ENCODE data around the gene CCDC175. TPM values are rescaled to one million over a fixed set of nuclear protein-coding genes. Genes with fewer than 3 reads are reported as not detected.

The CCDC175 gene
- total RNA-seq, 1 experiment from 2014 or later = not detected

DNA sequence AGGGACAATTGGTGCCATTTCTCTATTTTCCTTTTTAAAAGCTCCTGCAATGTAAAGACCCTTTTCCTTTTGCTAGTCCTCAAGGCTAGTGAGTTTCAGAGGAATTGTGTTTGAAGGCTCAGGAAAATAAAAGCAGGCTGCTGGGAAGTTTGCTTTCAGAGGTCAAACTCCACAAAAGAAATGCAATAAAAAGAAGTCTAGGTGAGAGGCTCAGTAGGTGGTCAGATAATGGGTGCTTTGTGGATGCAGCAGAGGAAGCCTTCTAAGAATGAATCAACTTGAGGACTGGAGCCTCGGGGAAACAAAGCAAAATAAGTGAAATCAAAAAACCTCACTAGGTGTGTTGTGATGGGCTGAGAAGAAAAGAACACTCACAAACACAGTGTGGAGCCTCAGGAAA, 10.3 kb downstream of the CCDC175 start:
- Histone ChIP-seq H2AFZ (no peak overlapping the region), H3K36me3 (ENCODE audit: low read depth) (no peaks in the 10 kb centered on the region), H3K27ac (no peak overlapping the region), H3K79me2 (ENCODE audit: low read depth) (no peaks in the 10 kb centered on the region), H3K4me3 (no peak overlapping the region), H3K9me3 (ENCODE audit: insufficient read depth, low read depth) (no peaks in the 10 kb centered on the region), H3K4me2 (no peak overlapping the region), H3K27me3 (ENCODE audit: insufficient read depth, low read depth) (no peaks in the 10 kb centered on the region), H3F3A (ENCODE audit: insufficient read depth, low read depth) (no peaks in the 10 kb centered on the region), H4K20me1 (ENCODE audit: insufficient read depth) (no peaks in the 10 kb centered on the region), H3K4me1 (replicated peaks; ENCODE audit: insufficient read depth) (no peaks in the 10 kb centered on the region), H3K9me2 (ENCODE audit: insufficient read depth) (no peaks in the 10 kb centered on the region)
- no peak for DNase-seq
- TF ChIP-seq, protein P1, sequence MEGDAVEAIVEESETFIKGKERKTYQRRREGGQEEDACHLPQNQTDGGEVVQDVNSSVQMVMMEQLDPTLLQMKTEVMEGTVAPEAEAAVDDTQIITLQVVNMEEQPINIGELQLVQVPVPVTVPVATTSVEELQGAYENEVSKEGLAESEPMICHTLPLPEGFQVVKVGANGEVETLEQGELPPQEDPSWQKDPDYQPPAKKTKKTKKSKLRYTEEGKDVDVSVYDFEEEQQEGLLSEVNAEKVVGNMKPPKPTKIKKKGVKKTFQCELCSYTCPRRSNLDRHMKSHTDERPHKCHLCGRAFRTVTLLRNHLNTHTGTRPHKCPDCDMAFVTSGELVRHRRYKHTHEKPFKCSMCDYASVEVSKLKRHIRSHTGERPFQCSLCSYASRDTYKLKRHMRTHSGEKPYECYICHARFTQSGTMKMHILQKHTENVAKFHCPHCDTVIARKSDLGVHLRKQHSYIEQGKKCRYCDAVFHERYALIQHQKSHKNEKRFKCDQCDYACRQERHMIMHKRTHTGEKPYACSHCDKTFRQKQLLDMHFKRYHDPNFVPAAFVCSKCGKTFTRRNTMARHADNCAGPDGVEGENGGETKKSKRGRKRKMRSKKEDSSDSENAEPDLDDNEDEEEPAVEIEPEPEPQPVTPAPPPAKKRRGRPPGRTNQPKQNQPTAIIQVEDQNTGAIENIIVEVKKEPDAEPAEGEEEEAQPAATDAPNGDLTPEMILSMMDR (conservative IDR thresholded peaks at IDR 0.05) = no peak
- no peak for TF ChIP-seq EZH2 (IDR thresholded peaks at IDR 0.05; ENCODE audit: low read depth)
- ChIA-PET POLR2A (ENCODE audit: unreplicated experiment) (no interaction called here), CTCF (interaction anchor here (1.0 kb wide), 1 partner anchor 59 kb away, joined by 3 read pairs; no protein-coding TSS in a partner anchor)
- intact Hi-C loops (cut with micrococcal nuclease; ENCODE audit: unreplicated experiment) = no loop called here
- no TSS peak for BruUV-seq (replicated peaks)

DNA sequence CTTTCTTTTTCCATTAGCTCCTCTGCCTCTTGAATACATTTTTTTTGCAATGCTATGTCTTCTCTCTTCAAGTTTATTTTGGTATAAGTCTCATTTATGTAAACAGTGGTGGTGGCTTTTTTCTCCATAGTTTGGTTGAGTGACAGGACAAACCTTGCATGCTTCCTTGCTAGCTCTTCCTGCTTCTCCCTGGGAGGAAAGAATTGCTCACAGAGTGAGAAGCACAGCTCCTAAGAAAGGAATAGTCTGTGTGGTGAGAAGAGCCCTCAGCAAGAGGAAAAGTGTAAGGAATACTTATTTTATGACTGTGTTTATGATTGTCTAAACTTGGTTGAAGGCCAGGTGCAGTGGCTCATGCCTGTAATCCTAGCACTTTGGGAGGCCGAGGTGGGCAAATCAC, 11.5 kb downstream of the CCDC175 start:
- TF ChIP-seq EZH2 (IDR thresholded peaks at IDR 0.05; ENCODE audit: low read depth) = no peak
- TF ChIP-seq, protein P1 (conservative IDR thresholded peaks at IDR 0.05) = no peak
- CTCF ChIA-PET = no interaction called here
- H2AFZ ChIP-seq = no peak overlapping the region
- no peaks in the 10 kb centered on the region for H3K79me2 ChIP-seq (ENCODE audit: low read depth)
- H3K4me3 ChIP-seq = no peak overlapping the region
- H3K36me3 ChIP-seq (ENCODE audit: low read depth) = no peaks in the 10 kb centered on the region
- no peaks in the 10 kb centered on the region for H3K9me3 ChIP-seq (ENCODE audit: insufficient read depth, low read depth)
- H3K4me1 ChIP-seq (replicated peaks; ENCODE audit: insufficient read depth) = no peaks in the 10 kb centered on the region
- H4K20me1 ChIP-seq (ENCODE audit: insufficient read depth) = no peaks in the 10 kb centered on the region
- no peak overlapping the region for H3K27ac ChIP-seq
- H3K27me3 ChIP-seq (ENCODE audit: insufficient read depth, low read depth) = no peaks in the 10 kb centered on the region
- no peaks in the 10 kb centered on the region for H3F3A ChIP-seq (ENCODE audit: insufficient read depth, low read depth)
- no TSS peak for BruUV-seq (replicated peaks)
- H3K4me2 ChIP-seq = no peak overlapping the region
- intact Hi-C loops (cut with micrococcal nuclease; ENCODE audit: unreplicated experiment) = no loop called here
- POLR2A ChIA-PET (ENCODE audit: unreplicated experiment) = no interaction called here
- DNase-seq = no peak
- no peaks in the 10 kb centered on the region for H3K9me2 ChIP-seq (ENCODE audit: insufficient read depth)

DNA sequence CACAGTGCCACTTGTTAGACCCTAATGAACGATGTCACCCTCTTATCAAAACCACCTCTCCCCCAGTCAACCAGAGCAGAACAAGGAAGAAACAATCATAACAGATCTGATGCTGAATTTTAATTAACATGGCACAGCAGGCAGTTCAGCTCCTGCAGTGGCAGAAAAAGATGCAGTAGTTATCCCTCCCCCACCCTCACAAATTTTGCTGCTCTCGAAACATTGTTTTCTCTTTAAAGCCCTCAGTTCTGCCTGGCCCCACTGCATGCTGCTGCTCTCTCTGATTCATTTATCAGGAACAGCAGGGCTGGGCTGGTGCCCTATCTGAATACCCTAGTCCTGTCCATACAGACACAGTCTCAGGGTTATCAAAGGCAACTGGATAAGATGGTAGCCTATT, 12.2 kb downstream of the CCDC175 start:
- H3F3A ChIP-seq (ENCODE audit: insufficient read depth, low read depth) = no peaks in the 10 kb centered on the region
- intact Hi-C loops (cut with micrococcal nuclease; ENCODE audit: unreplicated experiment) = no loop called here
- no peaks in the 10 kb centered on the region for H3K79me2 ChIP-seq (ENCODE audit: low read depth)
- no peak overlapping the region for H3K4me3 ChIP-seq
- no peaks in the 10 kb centered on the region for H3K4me1 ChIP-seq (replicated peaks; ENCODE audit: insufficient read depth)
- TF ChIP-seq, protein P1 (conservative IDR thresholded peaks at IDR 0.05) = no peak
- no peak for TF ChIP-seq EZH2 (IDR thresholded peaks at IDR 0.05; ENCODE audit: low read depth)
- H2AFZ ChIP-seq = no peak overlapping the region
- no peak overlapping the region for H3K4me2 ChIP-seq
- H3K36me3 ChIP-seq (ENCODE audit: low read depth) = no peaks in the 10 kb centered on the region
- ChIA-PET CTCF (no interaction called here), POLR2A (ENCODE audit: unreplicated experiment) (no interaction called here)
- H3K27me3 ChIP-seq (ENCODE audit: insufficient read depth, low read depth) = no peaks in the 10 kb centered on the region
- H4K20me1 ChIP-seq (ENCODE audit: insufficient read depth) = no peaks in the 10 kb centered on the region
- no peaks in the 10 kb centered on the region; the same call in 1 of the 2 replicates for H3K9me3 ChIP-seq (ENCODE audit: insufficient read depth, low read depth)
- no TSS peak for BruUV-seq (replicated peaks)
- H3K27ac ChIP-seq = no peak overlapping the region
- H3K9me2 ChIP-seq (ENCODE audit: insufficient read depth) = no peaks in the 10 kb centered on the region
- DNase-seq = no peak
